HCT116 (cell line): Measurements from ENCODE around the gene TIAM2. TPM values are rescaled to one million over a fixed set of nuclear protein-coding genes. Genes with fewer than 3 reads are reported as not detected.

ENCODE experiments used
- ATAC-seq: fragments of 200-7000 bp; cut with Tn5 transposase; 2 replicates; pipeline ENCODE4 v1.9.1; 2020; ENCODE audit warnings: mild to moderate bottlenecking, moderate library complexity
- BruUV-seq: library from RNA; stranded (reverse); fragments of 400-500 nt; replicated peaks from 2 replicates; lab custom pipeline; 2021; lab: Mats Ljungman, UMichigan
- CTCF ChIA-PET: fragments of 300-600 bp; sonication (Branson Sonifier 250); formaldehyde crosslinking; loops from one replicate; lab custom pipeline; 2021; ENCODE audit warnings: antibody characterized with exemption; lab: Charles Lee
- POLR2A ChIA-PET: fragments of 300-600, 350-600 bp; sonication (Branson Sonifier 250); formaldehyde crosslinking; loops from one replicate; lab custom pipeline; 2021; ENCODE audit warnings: antibody characterized with exemption; lab: Charles Lee
- RAD21 ChIA-PET, 2 experiments: fragments of 300-600 bp; sonication (Branson Sonifier 250); formaldehyde crosslinking; loops; one replicate each; lab custom pipeline; 2023; ENCODE audit warnings: low total read pairs in 2 of 2; ENCODE audit not compliant: uncharacterized antibody in 2 of 2, unreplicated experiment in 2 of 2, low non-redundant PET in 1 of 2; lab: Charles Lee
- DNase-seq: peaks from one replicate; pipeline ENCODE4 v3.0.0-alpha.2; 2010; ENCODE audit warnings: low read depth, low spot score
- H2AFZ ChIP-seq: fragments of 200-600 bp; shearing (Covaris generic), sonication (generic); 2 replicates; pipeline ENCODE4 v1.6.1; 2017; ENCODE audit warnings: low read depth, mixed run types, mixed read lengths, antibody characterized with exemption, low read length; ENCODE audit not compliant: poor library complexity, severe bottlenecking
- H3K27ac ChIP-seq: 2 replicates; pipeline ENCODE4 v1.5.1; 2012; ENCODE audit warnings: low read depth, low read length
- H3K27me3 ChIP-seq: fragments of 200-600 bp; sonication (generic); 2 replicates; pipeline ENCODE4 v1.6.1; 2016; ENCODE audit warnings: mixed run types, low read length, mixed read lengths; ENCODE audit not compliant: insufficient read depth
- H3K36me3 ChIP-seq, 2 experiments: fragments of 200-500 bp in 1 of 2; fragments of 200-600 bp in 1 of 2; sonication (Bioruptor generic) in 1 of 2; sonication (generic) in 1 of 2; 2 replicates each; pipeline versions ENCODE4 v1.5.1 to v1.6.1; 2014 to 2016; ENCODE audit warnings: low read length in 2 of 2, inconsistent platforms in 1 of 2, mixed read lengths in 1 of 2, mixed run types in 1 of 2; ENCODE audit not compliant: insufficient read depth in 2 of 2, control insufficient read depth in 1 of 2
- H3K4me1 ChIP-seq, 2 experiments: fragments of 200-600 bp in 1 of 2; sonication (generic) in 1 of 2; 2 replicates each; pipeline versions ENCODE4 v1.5.1 to v1.6.1; 2012 to 2017; ENCODE audit warnings: low read length in 2 of 2, inconsistent platforms in 1 of 2, mild to moderate bottlenecking in 1 of 2, mixed read lengths in 1 of 2, mixed run types in 1 of 2, moderate library complexity in 1 of 2; ENCODE audit not compliant: insufficient read depth in 2 of 2, control insufficient read depth in 1 of 2
- H3K4me2 ChIP-seq: fragments of 200-600 bp; sonication (generic); 2 replicates; pipeline ENCODE4 v1.6.1; 2017; ENCODE audit warnings: mixed run types, low read length, mixed read lengths
- H3K4me3 ChIP-seq, 2 experiments: fragments of 200-600 bp in 1 of 2; sonication (generic) in 1 of 2; replicated peaks in 1 of 2; 2 replicates each; pipeline ENCODE4 v1.5.1; 2011 to 2016; ENCODE audit warnings: low read length in 2 of 2, control low read depth in 1 of 2, low read depth in 1 of 2, mild to moderate bottlenecking in 1 of 2, mixed read lengths in 1 of 2, mixed run types in 1 of 2
- H3K79me2 ChIP-seq: fragments of 200-600 bp; sonication (generic); 2 replicates; pipeline ENCODE4 v1.6.1; 2017; ENCODE audit warnings: mild to moderate bottlenecking, mixed run types, low read length, moderate library complexity, mixed read lengths; ENCODE audit not compliant: insufficient read depth
- H3K9ac ChIP-seq: fragments of 200-600 bp; sonication (generic); 2 replicates; pipeline ENCODE4 v1.6.1; 2016; ENCODE audit warnings: low read length, mixed read lengths
- H3K9me2 ChIP-seq: fragments of 200-600 bp; sonication (generic), shearing (Covaris generic); 2 replicates; pipeline ENCODE4 v1.6.1; 2017; ENCODE audit warnings: mixed run types, mild to moderate bottlenecking, moderate library complexity; ENCODE audit not compliant: insufficient read depth
- H3K9me3 ChIP-seq, 2 experiments: fragments of 200-500 bp in 1 of 2; fragments of 200-600 bp in 1 of 2; sonication (Bioruptor generic) in 1 of 2; sonication (generic) in 1 of 2; 2 replicates each; pipeline ENCODE4 v1.6.1; 2014 to 2017; ENCODE audit warnings: low read length in 2 of 2, mixed read lengths in 2 of 2, inconsistent platforms in 1 of 2, low read depth in 1 of 2, mild to moderate bottlenecking in 1 of 2, mixed run types in 1 of 2, moderate library complexity in 1 of 2; ENCODE audit not compliant: control insufficient read depth in 1 of 2, insufficient read depth in 1 of 2
- H4K20me1 ChIP-seq: fragments of 200-600 bp; sonication (generic), shearing (Covaris generic); 2 replicates; pipeline ENCODE4 v1.6.1; 2017; ENCODE audit warnings: mixed run types, mild to moderate bottlenecking, moderate library complexity; ENCODE audit not compliant: insufficient read depth
- CBX3 ChIP-seq: IDR thresholded peaks from 2 replicates; pipeline ENCODE4 v1.6.1; 2012; ENCODE audit warnings: low read depth
- EZH2 ChIP-seq: fragments of 200-600 bp; sonication (generic); IDR thresholded peaks from 2 replicates; pipeline ENCODE4 v1.6.1; 2017; ENCODE audit warnings: antibody characterized with exemption, mixed run types
- JUND ChIP-seq: IDR thresholded peaks from 2 replicates; pipeline ENCODE4 v1.6.1; 2012
- POLR2AphosphoS5 ChIP-seq: IDR thresholded peaks from 2 replicates; pipeline ENCODE4 v1.6.1; 2011; ENCODE audit warnings: mild to moderate bottlenecking, low read depth, low read length, moderate library complexity
- SIN3A ChIP-seq: IDR thresholded peaks from 2 replicates; pipeline ENCODE4 v1.6.1; 2012; ENCODE audit warnings: low read depth
- SRF ChIP-seq: IDR thresholded peaks from 2 replicates; pipeline ENCODE4 v1.6.1; 2012; ENCODE audit warnings: low read depth
- intact Hi-C: fragments of 100-400 bp; cut with micrococcal nuclease; formaldehyde crosslinking; loops from 2 replicates; pipeline ENCODE4 v1.10.0; 2022
- total RNA-seq: library from RNA; stranded (reverse); gene quantifications from one replicate; pipeline ENCODE4 v1.2.1, GENCODE V29; 2021; ENCODE audit not compliant: unreplicated experiment
- TF ChIP-seq, protein P1 (sequence below): IDR thresholded peaks from 2 replicates; pipeline ENCODE4 v1.6.1; 2012
- TF ChIP-seq, protein P2 (sequence below): IDR thresholded peaks from 2 replicates; pipeline ENCODE4 v1.6.1; 2011; ENCODE audit warnings: mild to moderate bottlenecking, low read length, moderate library complexity; ENCODE audit not compliant: insufficient replicate concordance; ENCODE audit errors: extremely low read depth

The TIAM2 gene
- total RNA-seq, 1 experiment from 2014 or later = 9.4 TPM

DNA sequence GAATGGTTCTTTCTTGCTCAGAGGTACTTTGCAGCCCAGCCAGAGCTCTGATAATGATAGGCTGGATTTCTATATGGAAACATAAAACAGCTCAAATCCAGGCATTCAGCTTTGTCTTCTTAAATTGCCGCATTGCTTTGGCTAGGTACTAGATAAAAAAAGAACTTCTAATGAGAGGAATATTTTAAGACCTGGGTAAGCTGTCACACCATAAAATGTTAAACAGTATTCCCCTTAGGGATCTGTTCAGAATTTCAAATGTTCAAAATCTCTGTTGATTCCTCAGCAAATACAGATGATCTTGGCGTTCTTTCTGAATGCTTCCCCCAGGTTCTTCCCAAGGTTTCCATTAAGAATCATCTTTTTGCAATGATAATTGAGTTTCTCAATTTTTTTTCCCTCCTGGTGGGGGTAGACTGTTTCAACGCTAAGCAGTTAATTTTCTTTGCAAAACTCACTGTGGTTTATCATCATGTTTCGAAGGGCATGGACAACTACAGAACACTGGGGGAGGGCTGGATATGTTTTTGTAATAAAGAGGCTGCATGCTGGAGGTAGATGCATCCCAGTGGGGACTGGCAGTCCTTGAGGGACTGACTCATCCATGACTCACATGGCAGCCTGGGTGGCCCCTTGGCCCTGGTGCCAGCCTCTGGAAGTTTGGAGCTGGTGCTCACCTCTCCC, 31.0 kb downstream of the TIAM2 start (continued):
- TF ChIP-seq EZH2 (no peak), SIN3A (no peak), SRF (peak; percentile 79), JUND (peak; percentile 97), POLR2AphosphoS5 (peak; percentile 61), CBX3 (peak; percentile 85)

DNA sequence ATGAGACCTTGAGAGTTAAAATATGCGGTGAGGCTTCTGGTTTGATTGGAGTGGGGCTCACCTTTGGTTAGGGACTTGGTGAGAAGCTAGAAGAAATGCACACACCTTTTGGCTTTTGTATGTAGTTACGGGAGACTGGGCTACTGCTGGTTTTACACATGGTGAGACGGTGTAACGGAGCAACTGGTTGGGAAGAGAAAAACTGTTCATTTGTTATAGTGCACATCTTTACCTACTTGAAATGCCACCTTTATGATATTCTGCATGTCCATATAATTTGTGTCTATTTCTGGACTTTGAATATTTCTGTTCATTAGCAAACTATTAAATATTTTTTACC, 31.6 kb downstream of the TIAM2 start:
- ATAC-seq (no peak), DNase-seq (no peak)
- Histone ChIP-seq H3K4me3 (peak overlapping the region in 1 of 2 experiments; percentile 3; a peak in 1 of 4 replicates), H3K36me3 (no peaks in the 10 kb centered on the region), H2AFZ (peak overlapping the region; percentile 24), H4K20me1 (no peaks in the 10 kb centered on the region), H3K9ac (no peak overlapping the region), H3K27me3 (no peaks in the 10 kb centered on the region), H3K9me2 (no peaks in the 10 kb centered on the region), H3K79me2 (no peaks in the 10 kb centered on the region), H3K9me3 (no peaks in the 10 kb centered on the region), H3K27ac (peak overlapping the region; percentile 53), H3K4me2 (peak overlapping the region; percentile 58), H3K4me1 (peaks cover 12 to 16% of the 10 kb centered on the region in 2 experiments)
- POLR2A ChIA-PET = no interaction called here
- RAD21 ChIA-PET = no interaction called here
- no TSS peak for BruUV-seq
- CTCF ChIA-PET = no interaction called here
- intact Hi-C loops = no loop called here
- TF ChIP-seq, protein P1, sequence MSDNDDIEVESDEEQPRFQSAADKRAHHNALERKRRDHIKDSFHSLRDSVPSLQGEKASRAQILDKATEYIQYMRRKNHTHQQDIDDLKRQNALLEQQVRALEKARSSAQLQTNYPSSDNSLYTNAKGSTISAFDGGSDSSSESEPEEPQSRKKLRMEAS = peak; percentile 3; the same call in 1 of the 2 replicates
- TF ChIP-seq, protein P2, sequence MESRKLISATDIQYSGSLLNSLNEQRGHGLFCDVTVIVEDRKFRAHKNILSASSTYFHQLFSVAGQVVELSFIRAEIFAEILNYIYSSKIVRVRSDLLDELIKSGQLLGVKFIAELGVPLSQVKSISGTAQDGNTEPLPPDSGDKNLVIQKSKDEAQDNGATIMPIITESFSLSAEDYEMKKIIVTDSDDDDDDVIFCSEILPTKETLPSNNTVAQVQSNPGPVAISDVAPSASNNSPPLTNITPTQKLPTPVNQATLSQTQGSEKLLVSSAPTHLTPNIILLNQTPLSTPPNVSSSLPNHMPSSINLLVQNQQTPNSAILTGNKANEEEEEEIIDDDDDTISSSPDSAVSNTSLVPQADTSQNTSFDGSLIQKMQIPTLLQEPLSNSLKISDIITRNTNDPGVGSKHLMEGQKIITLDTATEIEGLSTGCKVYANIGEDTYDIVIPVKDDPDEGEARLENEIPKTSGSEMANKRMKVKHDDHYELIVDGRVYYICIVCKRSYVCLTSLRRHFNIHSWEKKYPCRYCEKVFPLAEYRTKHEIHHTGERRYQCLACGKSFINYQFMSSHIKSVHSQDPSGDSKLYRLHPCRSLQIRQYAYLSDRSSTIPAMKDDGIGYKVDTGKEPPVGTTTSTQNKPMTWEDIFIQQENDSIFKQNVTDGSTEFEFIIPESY = no peak
